GM19463 (cell line): ENCODE measurements around the gene GPR137C.

ENCODE experiments used
- ATAC-seq: cut with Tn5 transposase; IDR thresholded peaks from one replicate; pipeline ENCODE4 v1.9.1; 2021; ENCODE audit warnings: mild to moderate bottlenecking, moderate library complexity; ENCODE audit not compliant: unreplicated experiment

GPR137C gene

DNA sequence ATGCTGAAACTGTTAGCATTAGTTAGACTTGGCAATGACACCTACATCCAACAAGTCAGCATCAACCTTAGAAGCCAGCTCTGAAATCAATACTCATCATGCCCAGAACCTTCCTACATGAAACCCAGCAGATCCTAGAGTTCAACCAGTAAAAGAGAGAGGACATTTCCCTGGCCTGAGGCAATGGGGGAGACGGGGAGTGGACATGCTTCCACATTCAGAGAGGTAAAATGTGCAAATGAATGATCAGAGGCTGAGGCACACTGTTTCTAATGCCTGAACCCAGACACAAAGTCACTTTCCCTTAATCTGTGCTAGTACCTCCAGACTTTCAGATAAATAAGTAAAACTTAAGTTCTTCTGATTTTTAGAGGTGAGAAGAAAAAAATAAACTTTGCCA lies 108.2 kb downstream of the GPR137C start:
- ATAC-seq, result no peak

DNA sequence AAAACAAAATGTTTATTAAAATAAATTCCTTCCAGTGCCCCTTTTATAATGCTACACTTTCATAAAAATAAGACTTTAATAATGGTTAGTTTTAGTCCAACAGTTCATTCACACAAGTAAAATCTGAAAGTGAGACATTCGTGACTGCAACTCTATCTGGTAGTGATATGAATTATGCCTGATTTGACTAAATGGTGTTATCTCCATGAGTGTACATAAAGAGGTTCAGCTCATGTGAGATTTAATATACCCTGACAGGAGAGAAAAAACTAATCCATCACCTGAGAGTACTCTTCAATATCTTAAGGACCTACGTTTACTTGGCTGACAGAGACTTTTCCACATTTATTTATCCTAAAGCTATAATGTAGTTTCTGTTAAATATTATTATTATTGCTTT lies 108.7 kb downstream of the GPR137C start:
- no peak for ATAC-seq

DNA sequence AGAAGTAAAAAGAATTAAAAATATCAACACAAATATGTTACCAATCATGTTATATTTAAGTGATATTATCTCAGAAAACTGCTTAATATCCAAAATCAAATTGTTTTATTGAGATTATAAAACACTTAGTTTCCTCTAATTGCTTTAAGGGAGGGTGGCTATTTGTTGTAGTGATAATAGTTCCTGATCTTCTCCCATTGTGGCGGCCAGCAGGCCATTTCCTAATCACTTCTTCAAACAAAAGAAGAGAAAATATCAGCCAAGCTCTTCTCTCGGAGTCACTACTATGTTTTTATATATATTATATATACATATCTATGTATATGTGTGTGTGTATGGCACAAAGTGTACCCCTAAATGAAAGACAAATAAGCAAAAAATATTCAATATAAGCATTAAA lies 111.2 kb downstream of the GPR137C start:
- ATAC-seq, result no peak

DNA sequence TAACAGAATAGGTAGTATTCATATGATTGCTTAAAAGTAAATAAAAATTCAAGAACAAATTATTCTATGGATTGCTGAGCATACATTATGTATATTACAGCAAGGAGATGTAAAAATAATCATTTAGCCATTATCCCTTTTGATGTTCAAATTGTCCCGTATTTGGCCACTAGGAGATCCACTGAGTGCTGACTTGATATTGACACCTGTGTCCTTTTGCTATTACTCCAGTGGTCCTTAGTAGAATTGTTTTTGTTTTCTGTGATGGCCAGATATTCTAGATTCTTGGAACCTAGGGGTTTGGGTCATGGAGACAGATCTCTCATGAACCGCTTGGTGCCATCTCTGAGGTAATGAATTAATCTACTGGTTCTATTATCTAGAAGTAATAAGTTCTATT lies 126.0 kb downstream of the GPR137C start:
- no peak for ATAC-seq

DNA sequence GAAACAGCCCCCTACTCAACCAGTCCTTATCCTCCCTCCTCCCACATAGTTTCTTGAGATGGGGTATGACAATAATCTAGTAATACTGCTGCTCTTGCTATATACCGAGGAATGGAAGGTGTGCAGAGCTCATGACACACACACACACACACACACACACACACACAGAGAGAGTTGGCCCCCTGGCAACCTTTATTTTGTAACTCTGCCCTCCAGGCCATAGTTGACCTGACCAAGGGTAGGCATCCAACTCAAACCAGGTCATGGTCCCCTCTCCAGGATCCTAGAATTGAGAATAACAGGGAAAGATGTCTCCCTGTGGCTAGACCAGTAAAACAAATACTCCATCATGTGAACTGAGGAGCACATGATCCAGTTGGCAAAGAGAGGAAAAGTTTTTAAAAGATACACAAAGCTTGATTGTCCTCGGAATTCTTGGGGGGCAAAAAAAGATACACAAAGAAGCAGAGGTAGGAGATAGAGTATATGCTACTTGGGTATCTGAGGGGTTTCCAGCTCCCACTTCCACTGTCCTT lies 131.4 kb downstream of the GPR137C start:
- no peak for ATAC-seq

DNA sequence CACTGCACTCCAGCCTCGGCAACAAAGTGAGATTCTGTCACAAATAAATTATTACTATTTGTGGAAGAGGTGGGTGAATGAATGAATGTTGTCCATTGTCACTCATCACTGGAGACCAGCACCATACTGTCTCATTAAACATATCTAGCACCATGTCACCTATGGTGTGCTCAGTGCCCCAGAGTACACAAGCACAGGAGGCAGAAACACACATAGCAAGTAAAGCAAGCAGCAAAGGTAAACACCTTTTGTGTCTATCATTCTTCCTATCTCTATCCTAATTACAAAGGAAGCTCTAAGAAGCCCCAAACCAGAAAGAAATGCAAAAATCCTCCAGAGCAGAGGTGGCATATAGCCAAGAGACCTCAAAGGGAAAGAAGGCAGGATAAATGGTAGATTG lies 133.5 kb downstream of the GPR137C start:
- ATAC-seq, result no peak
